Measurements from ENCODE around the gene TEAD2. TPM values are rescaled to one million over a fixed set of nuclear protein-coding genes. Genes with fewer than 3 reads are reported as not detected.

TEAD2 gene
- total and polyA plus RNA-seq, 2 of the 13 experiments (the other 11 are each of a cell fraction or from before 2014, with no cell fraction given), result 10.8 to 12.5 TPM

- WGBS (ENCODE audit: low lambda C conversion rate), result 1% methylated on average over 4 of the region's 8 CpGs
- H3K4me3 ChIP-seq (replicated peaks in 1 of 3; ENCODE audit: insufficient read depth in 1 of 3, low read depth in 2 of 3, low read length in 3 of 3), result no peak overlapping the region
- no peaks in the 10 kb centered on the region for H3K36me3 ChIP-seq (replicated peaks in 1 of 2; ENCODE audit: control insufficient read depth in 1 of 2, insufficient read depth in 2 of 2, low read length in 2 of 2)
- H3K4me1 ChIP-seq (ENCODE audit: insufficient read depth, low read length), result no peaks in the 10 kb centered on the region
- TF ChIP-seq ZNF790 (CRISPR knock-in tag; IDR thresholded peaks at IDR 0.05; ENCODE audit: borderline replicate concordance) (no peak), ZNF567 (CRISPR knock-in tag; IDR thresholded peaks at IDR 0.05; ENCODE audit: borderline replicate concordance) (no peak), ZNF713 (CRISPR knock-in tag; IDR thresholded peaks at IDR 0.05) (no peak), ZKSCAN8 (CRISPR knock-in tag; IDR thresholded peaks at IDR 0.05; ENCODE audit: borderline replicate concordance) (no peak), CC2D1A (CRISPR knock-in tag; IDR thresholded peaks at IDR 0.05) (no peak), TMF1 (CRISPR knock-in tag; IDR thresholded peaks at IDR 0.05; ENCODE audit: low read depth) (no peak), ZNF280D (CRISPR knock-in tag; IDR thresholded peaks at IDR 0.05) (no peak), HOXA7 (CRISPR knock-in tag; IDR thresholded peaks at IDR 0.05) (no peak)
- intact Hi-C loops (cut with micrococcal nuclease; ENCODE audit: unreplicated experiment) (no loop called here), in situ Hi-C loops (cut with HindIII; ENCODE audit: extremely low pct_ligation_motif_present, low pct_unique_long_range_greater_than_20kb) (no loop called here)
- no peak overlapping the region for H3K27ac ChIP-seq (ENCODE audit: extremely low read length, insufficient read depth, low read length)
- H3K9ac ChIP-seq (ENCODE audit: insufficient read depth, low read depth, low read length), result no peak overlapping the region
- H4K20me1 ChIP-seq (ENCODE audit: insufficient read depth, low read length), result no peaks in the 10 kb centered on the region
- no TSS peak for BruUV-seq (replicated peaks)
- H3K9me3 ChIP-seq (ENCODE audit: low read length), result no peaks in the 10 kb centered on the region
- no peak overlapping the region for H3K4me2 ChIP-seq (ENCODE audit: low read depth, low read length)
- DNase-seq (ENCODE audit: low spot score) (no peak), FAIRE-seq (no peak), ATAC-seq (no peak)
- ChIA-PET CTCF (ENCODE audit: low intra/inter-chr PET ratio, low total read pairs) (no interaction called here), POLR2A (no interaction called here)
- no peaks in the 10 kb centered on the region for H3K79me2 ChIP-seq (ENCODE audit: insufficient read depth, low read length)
- H2AFZ ChIP-seq (ENCODE audit: low read length), result no peak overlapping the region
- H3K27me3 ChIP-seq (ENCODE audit: control insufficient read depth in 1 of 2, insufficient read depth in 2 of 2, low read length in 2 of 2), result peaks cover 11 to 38% of the 10 kb centered on the region in 2 experiments; a peak in 4 of 5 replicates
Observed at GRCh38 chr19:49408816-49409440, 46.7 kb upstream of the TEAD2 start.

Measured in HepG2 (cell line).